22Rv1 (cell line): ENCODE results near the gene LINGO3.

Experiments used
- ZFX ChIP-seq: fragments of 450-650 bp; IDR thresholded peaks from 2 replicates; pipeline ENCODE4 v1.6.1; 2017; ENCODE audit warnings: antibody characterized with exemption, borderline replicate concordance
- TF ChIP-seq, protein P1 (sequence below): fragments of 450-650 bp; IDR thresholded peaks from 2 replicates; pipeline ENCODE4 v1.5.1; 2017; ENCODE audit warnings: mild to moderate bottlenecking

DNA sequence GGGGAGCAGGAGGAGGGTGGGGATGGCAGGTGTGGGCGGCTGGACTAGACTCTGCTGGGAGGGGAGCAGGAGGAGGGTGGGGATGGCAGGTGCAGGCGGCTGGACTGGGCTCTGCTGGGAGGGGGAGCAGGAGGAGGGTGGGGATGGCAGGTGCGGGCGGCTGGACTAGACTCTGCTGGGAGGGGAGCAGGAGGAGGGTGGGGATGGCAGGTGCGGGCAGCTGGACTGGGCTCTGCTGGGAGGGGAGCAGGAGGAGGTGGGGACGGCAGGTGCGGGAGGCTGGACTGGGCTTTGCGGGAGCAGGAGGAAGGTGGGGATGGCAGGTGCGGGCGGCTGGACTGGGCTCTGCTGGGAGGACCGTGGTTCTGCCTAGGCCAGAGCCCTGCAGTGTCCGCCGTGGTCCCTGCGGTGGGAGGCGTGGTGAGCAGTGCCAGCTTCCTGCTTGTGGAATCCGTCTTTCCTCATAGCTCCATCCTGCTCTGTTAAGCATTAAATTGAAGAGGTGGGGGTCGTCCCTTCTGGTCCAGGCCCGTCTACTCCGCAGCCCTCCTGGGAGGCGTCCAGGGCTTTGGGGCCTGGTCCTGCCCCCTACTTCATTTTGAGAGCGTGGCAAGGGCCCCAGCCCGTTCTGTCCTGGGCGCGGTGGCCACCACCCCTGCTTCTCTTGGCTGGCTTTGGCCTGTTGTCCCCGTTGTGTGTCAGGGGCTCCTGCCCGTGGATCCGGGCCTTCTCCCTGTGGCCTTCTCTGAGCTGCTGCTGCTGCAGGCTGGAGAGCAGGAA lies 25.3 kb upstream of the LINGO3 start:
- TF ChIP-seq, protein P1, sequence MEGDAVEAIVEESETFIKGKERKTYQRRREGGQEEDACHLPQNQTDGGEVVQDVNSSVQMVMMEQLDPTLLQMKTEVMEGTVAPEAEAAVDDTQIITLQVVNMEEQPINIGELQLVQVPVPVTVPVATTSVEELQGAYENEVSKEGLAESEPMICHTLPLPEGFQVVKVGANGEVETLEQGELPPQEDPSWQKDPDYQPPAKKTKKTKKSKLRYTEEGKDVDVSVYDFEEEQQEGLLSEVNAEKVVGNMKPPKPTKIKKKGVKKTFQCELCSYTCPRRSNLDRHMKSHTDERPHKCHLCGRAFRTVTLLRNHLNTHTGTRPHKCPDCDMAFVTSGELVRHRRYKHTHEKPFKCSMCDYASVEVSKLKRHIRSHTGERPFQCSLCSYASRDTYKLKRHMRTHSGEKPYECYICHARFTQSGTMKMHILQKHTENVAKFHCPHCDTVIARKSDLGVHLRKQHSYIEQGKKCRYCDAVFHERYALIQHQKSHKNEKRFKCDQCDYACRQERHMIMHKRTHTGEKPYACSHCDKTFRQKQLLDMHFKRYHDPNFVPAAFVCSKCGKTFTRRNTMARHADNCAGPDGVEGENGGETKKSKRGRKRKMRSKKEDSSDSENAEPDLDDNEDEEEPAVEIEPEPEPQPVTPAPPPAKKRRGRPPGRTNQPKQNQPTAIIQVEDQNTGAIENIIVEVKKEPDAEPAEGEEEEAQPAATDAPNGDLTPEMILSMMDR, result no peak
- TF ChIP-seq ZFX, result no peak
